22Rv1 (cell line): Measurements from ENCODE around the gene INTS13.
A peak's percentile ranks its signal among the peaks of the same experiment; 100 is the strongest.

Experiments
- H3K27ac ChIP-seq: fragments of 450-650 bp; 2 replicates; pipeline ENCODE4 v1.5.1; 2017
- CTCF ChIP-seq: fragments of 450-650 bp; IDR thresholded peaks from 2 replicates; pipeline ENCODE4 v1.5.1; 2017; ENCODE audit warnings: mild to moderate bottlenecking
- ZFX ChIP-seq: fragments of 450-650 bp; IDR thresholded peaks from 2 replicates; pipeline ENCODE4 v1.6.1; 2017; ENCODE audit warnings: antibody characterized with exemption, borderline replicate concordance

INTS13 gene

GRCh38 chr12:26940516-26941214 lies 2.9 kb upstream of the INTS13 start:
- no peak for TF ChIP-seq CTCF
- TF ChIP-seq ZFX = no peak
- no peak overlapping the region for H3K27ac ChIP-seq

GRCh38 chr12:26939953-26940352 lies 2.2 kb upstream of the INTS13 start:
- TF ChIP-seq CTCF (no peak), ZFX (no peak)
- H3K27ac ChIP-seq = no peak overlapping the region

- peak overlapping the region; percentile 83 for H3K27ac ChIP-seq
- TF ChIP-seq CTCF (0 out of 2 replicates have a peak, but pooled peaks have one; percentile 1), ZFX (no peak)
Measured at GRCh38 chr12:26939192-26939832, 1.5 kb upstream of the INTS13 start.

- TF ChIP-seq ZFX (no peak), CTCF (0 out of 2 replicates have a peak, but pooled peaks have one; percentile 2)
- H3K27ac ChIP-seq = peak overlapping the region; percentile 83
Measured at GRCh38 chr12:26938701-26939062, 901 bp upstream of the INTS13 start.

- H3K27ac ChIP-seq = peak overlapping the region; percentile 83
- TF ChIP-seq CTCF (no peak), ZFX (no peak)
Measured at GRCh38 chr12:26937443-26937862, 328 bp downstream of the INTS13 start.

GRCh38 chr12:26936559-26937442 lies 980 bp downstream of the INTS13 start:
- TF ChIP-seq ZFX (no peak), CTCF (no peak)
- peak overlapping the region; percentile 83 for H3K27ac ChIP-seq
